ENCODE measurements around the gene CD248.

DNA sequence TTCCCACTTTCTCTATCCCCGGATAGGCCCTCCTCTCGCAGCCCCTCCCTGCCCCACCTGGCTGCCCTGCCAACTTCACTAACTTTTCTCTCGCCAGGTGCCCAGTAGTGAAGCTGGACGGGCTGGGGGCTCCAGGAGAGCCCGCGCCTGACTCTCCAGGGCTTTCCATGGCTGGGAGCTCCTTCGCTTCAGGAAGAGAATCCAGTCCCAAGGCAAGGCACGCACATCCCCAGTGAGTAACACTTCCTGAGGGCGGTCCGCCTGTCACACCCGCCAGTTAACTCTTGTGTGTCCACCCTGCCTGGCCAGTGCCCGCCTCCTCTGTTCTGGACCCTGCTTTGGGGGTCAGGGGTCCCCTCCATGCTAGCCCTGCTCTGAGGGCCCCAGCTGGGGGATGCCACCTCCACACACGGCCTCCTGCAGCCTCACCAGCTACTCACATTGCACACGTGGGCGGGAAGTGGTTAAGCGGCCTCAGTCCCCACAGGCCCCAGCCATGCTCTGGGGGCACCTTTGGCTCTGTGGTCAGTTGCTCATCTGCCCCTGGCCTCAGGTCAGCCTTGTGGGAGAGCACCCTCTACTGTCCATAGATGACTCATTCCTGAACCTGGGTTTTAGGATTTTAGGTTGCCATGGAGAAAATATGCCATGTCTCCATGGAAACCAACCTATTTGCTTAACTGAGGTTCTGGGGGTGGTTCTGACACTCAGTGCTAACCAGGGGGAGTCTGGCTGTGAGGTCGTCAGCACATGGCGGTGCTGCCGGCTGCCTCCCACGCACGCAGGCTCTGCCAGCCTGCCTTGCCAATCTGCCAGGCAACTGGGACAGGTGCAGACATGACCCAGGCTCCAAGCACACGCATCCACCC is 19.6 kb upstream of the CD248 start, which contains the start of gene RIN1:
- TF ChIP-seq POLR2A (IDR thresholded peaks at IDR 0.05), result peak; percentile 59
- peak; percentile 59 to 76 (median 71) for TF ChIP-seq POLR2AphosphoS5 (IDR thresholded peaks at IDR 0.05)
- TF ChIP-seq, protein P1, sequence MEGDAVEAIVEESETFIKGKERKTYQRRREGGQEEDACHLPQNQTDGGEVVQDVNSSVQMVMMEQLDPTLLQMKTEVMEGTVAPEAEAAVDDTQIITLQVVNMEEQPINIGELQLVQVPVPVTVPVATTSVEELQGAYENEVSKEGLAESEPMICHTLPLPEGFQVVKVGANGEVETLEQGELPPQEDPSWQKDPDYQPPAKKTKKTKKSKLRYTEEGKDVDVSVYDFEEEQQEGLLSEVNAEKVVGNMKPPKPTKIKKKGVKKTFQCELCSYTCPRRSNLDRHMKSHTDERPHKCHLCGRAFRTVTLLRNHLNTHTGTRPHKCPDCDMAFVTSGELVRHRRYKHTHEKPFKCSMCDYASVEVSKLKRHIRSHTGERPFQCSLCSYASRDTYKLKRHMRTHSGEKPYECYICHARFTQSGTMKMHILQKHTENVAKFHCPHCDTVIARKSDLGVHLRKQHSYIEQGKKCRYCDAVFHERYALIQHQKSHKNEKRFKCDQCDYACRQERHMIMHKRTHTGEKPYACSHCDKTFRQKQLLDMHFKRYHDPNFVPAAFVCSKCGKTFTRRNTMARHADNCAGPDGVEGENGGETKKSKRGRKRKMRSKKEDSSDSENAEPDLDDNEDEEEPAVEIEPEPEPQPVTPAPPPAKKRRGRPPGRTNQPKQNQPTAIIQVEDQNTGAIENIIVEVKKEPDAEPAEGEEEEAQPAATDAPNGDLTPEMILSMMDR (IDR thresholded peaks at IDR 0.05), result peak in 3 of 5 experiments; percentile 19 to 24 (median 24)
